ENCODE results near the gene MMD. TPM values are rescaled to one million over a fixed set of nuclear protein-coding genes. Genes with fewer than 3 reads are reported as not detected.
"Not testable (repeated sequence)": the region's sequence is repeated elsewhere in the genome, so short reads cannot be mapped to it uniquely, and the experiment has no call there.

The MMD gene
- total RNA-seq, 1 experiment from 2014 or later: 11.2 TPM

DNA sequence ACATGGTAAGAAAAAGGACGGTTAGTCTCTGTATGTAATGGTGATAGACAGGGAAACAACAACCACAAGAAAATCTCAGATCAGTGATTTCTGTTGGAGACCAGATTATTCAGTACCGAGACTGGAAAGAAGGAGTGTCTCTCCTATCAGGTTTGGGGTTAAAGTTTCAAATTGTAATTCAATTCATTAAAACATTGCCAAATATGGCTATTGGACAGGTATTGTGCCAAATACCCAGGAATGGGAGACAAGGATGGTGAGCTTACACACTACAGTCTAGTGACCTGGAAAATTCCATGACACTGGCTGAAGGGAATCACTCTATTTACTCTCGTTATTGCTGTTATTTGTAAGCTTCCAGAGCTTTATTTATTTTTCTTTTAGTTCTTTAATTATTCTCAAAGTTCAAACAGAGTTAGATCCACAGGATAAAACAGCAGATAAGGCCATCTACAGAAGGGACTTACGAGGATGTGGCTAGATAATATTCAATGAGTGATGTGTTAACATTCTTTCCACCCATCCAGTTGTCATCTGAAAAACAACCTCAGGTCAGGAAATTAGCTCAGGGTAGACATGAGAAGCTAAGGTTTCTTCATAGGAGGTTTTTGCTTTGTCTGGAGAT is 25.1 kb upstream of the MMD start:
- in situ Hi-C loops (cut with HindIII; ENCODE audit: low pct_unique_long_range_greater_than_20kb, low sequenced_read_pairs): no loop called here
- no peak for DNase-seq (ENCODE audit: low read depth, low spot score)

GRCh38 chr17:55446004-55446403 is 24.4 kb upstream of the MMD start:
- DNase-seq (ENCODE audit: low read depth, low spot score); in situ Hi-C loops (cut with HindIII; ENCODE audit: low pct_unique_long_range_greater_than_20kb, low sequenced_read_pairs): not testable (repeated sequence)

DNA sequence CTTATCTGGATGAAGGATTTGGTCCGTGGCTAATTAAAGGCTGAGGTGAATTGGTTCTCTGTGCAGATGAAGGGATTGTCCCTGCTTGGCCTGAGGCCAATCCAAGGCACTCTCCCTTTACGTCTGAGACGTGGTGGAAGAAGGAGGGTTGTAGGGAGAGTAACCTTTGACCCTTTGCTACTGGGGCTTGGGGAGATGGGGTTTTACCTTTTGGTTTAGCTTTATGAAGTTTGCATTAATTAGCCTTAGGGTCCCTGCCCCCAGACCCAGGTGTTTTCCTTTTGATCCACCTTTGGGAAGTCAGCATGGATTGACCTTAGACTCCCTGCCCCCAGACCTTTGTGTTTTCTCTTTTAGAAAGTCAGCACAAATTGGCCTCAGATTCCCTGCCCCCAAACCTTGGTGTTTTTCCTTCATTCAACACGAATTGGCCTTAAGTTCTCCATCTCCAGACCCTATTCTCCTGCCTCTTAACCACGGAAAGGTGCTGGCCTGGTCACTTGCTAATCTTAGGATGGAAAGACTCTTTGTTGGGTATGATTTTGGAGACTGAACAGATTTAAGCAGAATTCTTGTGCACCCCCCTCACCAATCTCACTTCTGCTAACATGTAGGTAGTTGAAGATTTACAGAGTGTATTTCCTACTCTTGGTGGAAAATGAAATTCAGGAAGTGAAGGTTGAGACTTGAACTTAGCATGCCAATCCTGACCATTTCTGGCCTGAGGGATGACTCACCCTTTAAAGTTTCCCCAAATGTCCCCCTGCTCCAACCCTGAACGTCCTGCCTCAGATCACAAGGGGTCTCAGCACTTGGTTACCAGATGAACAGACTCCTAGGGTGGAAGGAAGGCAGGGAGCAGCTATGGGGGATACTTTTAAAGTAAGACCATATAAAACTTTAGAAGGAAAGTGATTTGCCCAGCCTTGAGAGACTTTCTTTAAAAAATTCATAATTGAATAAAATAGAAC is 23.1 kb upstream of the MMD start:
- in situ Hi-C loops (cut with HindIII; ENCODE audit: low pct_unique_long_range_greater_than_20kb, low sequenced_read_pairs): no loop called here
- no peak for DNase-seq (ENCODE audit: low read depth, low spot score)

DNA sequence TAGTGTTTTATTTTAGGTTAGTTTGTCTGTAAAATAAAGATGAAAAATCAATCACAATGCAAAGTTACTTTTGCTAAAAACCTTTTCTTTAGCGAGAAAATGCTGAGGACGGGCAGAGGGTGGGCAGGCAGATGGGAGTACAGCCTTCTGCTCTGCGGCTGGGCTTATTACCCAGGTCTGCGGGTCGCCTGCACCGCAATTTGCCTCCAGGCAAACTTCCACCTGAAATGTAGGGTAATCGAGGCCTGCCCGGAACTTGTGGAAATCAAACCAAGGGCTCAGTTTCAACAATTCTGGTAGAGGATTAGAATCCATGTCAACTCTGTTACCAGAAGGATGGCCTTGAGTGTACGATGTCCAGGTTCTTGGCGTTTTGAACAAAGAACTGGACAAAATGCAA is 22.3 kb upstream of the MMD start:
- in situ Hi-C loops (cut with HindIII; ENCODE audit: low pct_unique_long_range_greater_than_20kb, low sequenced_read_pairs): no loop called here

DNA sequence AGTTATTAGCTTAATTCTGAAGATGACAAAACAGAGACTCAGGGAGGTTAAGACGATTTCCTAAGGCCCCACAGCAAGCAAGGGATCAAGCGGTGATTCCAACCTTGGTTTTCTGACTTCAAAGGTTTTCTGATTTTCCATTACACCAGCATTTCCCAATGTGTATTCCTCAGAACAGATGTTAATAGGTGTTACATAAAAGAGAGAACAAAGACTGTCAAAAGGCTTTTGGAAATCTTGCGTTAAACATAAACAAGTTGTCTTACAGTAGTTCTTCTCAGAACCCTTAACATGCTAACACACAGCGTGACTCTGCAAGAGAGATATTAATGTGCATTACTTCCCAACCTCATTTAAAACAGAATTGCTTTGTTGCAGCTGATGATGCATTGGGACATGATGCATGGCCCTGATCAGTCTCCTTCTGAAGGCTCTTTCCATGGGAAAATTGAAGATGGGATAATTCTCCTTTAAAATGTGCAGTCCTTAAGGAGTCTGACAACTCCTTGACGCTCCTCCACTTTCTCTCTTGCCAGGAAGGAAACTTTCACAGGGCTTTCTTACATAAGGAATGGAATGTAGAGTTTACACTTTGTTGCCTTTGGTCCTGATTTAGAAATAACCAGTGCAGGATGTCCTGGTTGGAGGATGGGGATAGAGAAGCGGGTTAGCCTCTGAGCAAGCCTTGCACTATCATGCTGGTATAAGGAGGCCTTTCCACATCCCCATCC is 21.5 kb upstream of the MMD start:
- no peak for DNase-seq (ENCODE audit: low read depth, low spot score)
- in situ Hi-C loops (cut with HindIII; ENCODE audit: low pct_unique_long_range_greater_than_20kb, low sequenced_read_pairs): no loop called here

More for the DNA sequence above, 22.3 kb upstream of the MMD start:
- DNase-seq (ENCODE audit: low read depth, low spot score): no peak

- in situ Hi-C loops (cut with HindIII; ENCODE audit: low pct_unique_long_range_greater_than_20kb, low sequenced_read_pairs): no loop called here
- no peak for DNase-seq (ENCODE audit: low read depth, low spot score)
Observed at GRCh38 chr17:55442462-55442861, 20.8 kb upstream of the MMD start.

GRCh38 chr17:55441544-55441943 is 19.9 kb upstream of the MMD start:
- in situ Hi-C loops (cut with HindIII; ENCODE audit: low pct_unique_long_range_greater_than_20kb, low sequenced_read_pairs): no loop called here
- DNase-seq (ENCODE audit: low read depth, low spot score): no peak

GRCh38 chr17:55440391-55440790 is 18.8 kb upstream of the MMD start:
- in situ Hi-C loops (cut with HindIII; ENCODE audit: low pct_unique_long_range_greater_than_20kb, low sequenced_read_pairs): no loop called here
- no peak for DNase-seq (ENCODE audit: low read depth, low spot score)

GRCh38 chr17:55437159-55437605 is 15.5 kb upstream of the MMD start:
- in situ Hi-C loops (cut with HindIII; ENCODE audit: low pct_unique_long_range_greater_than_20kb, low sequenced_read_pairs): no loop called here
- no peak for DNase-seq (ENCODE audit: low read depth, low spot score)

DNA sequence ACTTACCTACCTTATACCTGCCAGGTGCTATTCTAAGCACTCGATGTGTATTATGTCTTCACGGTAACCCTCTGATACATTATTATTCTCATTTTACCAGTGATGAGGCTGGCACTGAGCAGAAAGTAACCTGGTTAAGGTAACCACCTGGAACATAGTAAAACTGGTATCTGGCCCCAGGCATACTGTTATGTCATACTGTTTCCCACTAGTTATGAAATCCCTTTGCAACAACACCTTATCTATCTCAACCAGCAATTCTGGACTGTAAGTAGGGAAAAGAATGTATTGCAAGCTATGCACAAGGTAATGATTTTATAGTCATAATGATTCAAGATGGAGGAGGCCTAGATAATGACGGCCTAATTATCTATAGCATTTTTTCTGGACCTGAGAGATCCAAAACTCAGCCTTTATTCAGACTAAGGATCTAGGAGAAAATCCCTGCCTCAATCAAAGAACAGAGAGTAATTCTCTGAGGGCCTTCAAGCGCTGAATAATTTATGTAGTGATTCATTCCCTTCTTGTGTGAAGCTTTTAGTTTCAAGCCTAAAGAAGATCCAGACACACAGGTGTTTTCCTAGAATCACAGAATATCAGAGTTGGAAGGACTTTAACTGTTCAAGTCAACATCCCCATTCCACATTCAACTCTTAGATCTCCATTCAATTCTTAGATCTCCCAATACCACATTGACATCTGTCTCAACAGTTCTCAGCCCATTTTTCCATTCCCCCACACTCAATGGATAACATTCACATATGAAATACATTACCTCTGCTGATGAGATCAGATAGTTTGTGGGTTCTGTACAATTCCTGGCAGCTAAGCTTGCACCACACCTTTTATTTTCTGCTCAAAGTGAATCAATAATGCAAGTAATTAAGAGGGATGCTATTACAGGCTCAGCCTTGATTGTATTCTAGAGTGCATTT is 14.9 kb upstream of the MMD start:
- in situ Hi-C loops (cut with HindIII; ENCODE audit: low pct_unique_long_range_greater_than_20kb, low sequenced_read_pairs): no loop called here
- DNase-seq (ENCODE audit: low read depth, low spot score): no peak

GRCh38 chr17:55435408-55435807 is 13.8 kb upstream of the MMD start:
- in situ Hi-C loops (cut with HindIII; ENCODE audit: low pct_unique_long_range_greater_than_20kb, low sequenced_read_pairs): no loop called here
- no peak for DNase-seq (ENCODE audit: low read depth, low spot score)

- in situ Hi-C loops (cut with HindIII; ENCODE audit: low pct_unique_long_range_greater_than_20kb, low sequenced_read_pairs): no loop called here
- no peak for DNase-seq (ENCODE audit: low read depth, low spot score)
Observed at GRCh38 chr17:55434721-55435120, 13.1 kb upstream of the MMD start.

GRCh38 chr17:55433629-55434422 is 12.2 kb upstream of the MMD start:
- in situ Hi-C loops (cut with HindIII; ENCODE audit: low pct_unique_long_range_greater_than_20kb, low sequenced_read_pairs): no loop called here
- DNase-seq (ENCODE audit: low read depth, low spot score): peak; percentile 65

DNA sequence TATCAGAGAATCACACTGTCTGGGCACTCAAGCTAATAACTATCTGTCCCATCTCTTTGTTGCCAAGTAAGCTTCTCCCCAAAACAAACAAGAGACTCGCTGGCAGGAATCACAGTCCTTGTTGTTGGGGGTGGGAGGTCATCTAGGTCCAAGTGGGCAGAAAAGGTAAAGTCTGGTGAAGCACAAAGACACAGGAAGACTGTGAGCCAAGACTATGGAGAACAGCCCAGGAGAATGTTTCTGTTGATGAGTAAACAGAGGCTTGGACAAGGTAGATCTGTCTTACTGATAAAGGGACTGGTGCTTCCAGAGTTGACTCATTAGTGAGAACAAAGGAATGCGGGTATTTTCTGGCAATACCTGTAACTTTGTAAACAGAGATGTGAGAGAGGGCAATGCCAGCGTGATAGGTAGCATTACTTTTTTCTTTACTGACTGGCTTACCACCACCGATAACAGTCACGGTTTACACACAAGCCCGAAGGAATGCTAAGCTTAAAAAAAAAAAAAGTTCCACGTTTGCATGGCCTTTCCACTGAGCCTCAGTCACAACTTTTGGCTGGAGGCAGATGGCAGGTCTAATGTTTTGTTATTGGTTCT is 11.5 kb upstream of the MMD start:
- no peak for DNase-seq (ENCODE audit: low read depth, low spot score)
- in situ Hi-C loops (cut with HindIII; ENCODE audit: low pct_unique_long_range_greater_than_20kb, low sequenced_read_pairs): no loop called here

GRCh38 chr17:55432358-55433028 is 10.9 kb upstream of the MMD start:
- in situ Hi-C loops (cut with HindIII; ENCODE audit: low pct_unique_long_range_greater_than_20kb, low sequenced_read_pairs): no loop called here

GRCh38 chr17:55431914-55432313 is 10.3 kb upstream of the MMD start:
- in situ Hi-C loops (cut with HindIII; ENCODE audit: low pct_unique_long_range_greater_than_20kb, low sequenced_read_pairs); DNase-seq (ENCODE audit: low read depth, low spot score): not testable (repeated sequence)

More at GRCh38 chr17:55432358-55433028, 10.9 kb upstream of the MMD start:
- no peak for DNase-seq (ENCODE audit: low read depth, low spot score)
